ENCODE results near the gene SIGLEC8.
"Not testable (repeated sequence)": the region's sequence is repeated elsewhere in the genome, so short reads cannot be mapped to it uniquely, and the experiment has no call there.

Gene SIGLEC8

DNA sequence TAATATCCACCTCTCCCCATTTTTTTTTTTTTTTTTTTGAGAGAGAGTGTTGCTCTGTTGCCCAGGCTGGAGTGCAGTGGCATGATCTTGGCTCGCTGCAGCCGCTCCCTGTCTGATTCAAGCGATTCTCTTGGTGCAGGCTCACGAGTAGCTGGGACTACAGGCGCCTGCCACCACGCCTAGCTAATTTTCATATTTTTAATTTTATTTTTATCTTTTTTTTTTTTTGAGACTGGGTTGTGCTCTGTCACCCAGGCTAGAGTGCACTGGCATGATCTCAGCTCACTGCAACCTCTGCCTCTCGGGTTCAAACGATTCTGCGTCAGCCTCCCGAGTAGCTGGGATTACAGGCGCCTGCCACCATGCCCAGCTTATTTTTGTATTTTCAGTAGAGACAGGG, 37.7 kb downstream of the SIGLEC8 start:
- not testable (repeated sequence) for DNase-seq, H3K27ac Mint-ChIP-seq, H3K36me3 Mint-ChIP-seq, H3K4me3 Mint-ChIP-seq, H3K9me3 Mint-ChIP-seq, H3K4me1 Mint-ChIP-seq
- CTCF ChIA-PET, result interaction anchor here (0.6 to 2.0 kb wide), 12 partner anchors 10 to 237 kb away, joined by 3 to 9 read pairs (median 4); partner anchors contain the start of gene NKG7
- H3K27me3 Mint-ChIP-seq, result peaks cover 58% of the 10 kb centered on the region

DNA sequence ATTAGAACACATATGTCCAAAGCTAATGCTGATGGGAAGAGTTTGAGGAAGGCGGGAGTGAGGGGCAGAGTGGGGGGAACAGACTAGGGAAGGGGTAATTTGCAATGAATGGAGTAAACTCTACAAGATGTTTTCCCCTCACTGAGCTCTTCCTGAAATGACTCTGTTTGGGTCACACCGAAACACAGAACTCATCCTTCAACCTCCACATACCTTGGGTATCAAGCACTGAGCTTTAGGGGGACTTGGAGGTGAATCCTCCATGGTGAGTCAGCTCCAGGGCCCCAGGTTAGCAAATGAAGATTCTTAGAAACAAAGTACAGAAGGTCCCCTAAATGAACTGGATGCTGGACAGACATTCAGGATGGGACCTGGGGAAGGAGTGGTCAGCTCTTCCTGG, 39.5 kb downstream of the SIGLEC8 start:
- H3K4me1 Mint-ChIP-seq, result peaks cover 6% of the 10 kb centered on the region
- no peak overlapping the region for H3K4me3 Mint-ChIP-seq
- no peak overlapping the region for H3K27ac Mint-ChIP-seq
- no peaks in the 10 kb centered on the region for H3K9me3 Mint-ChIP-seq
- CTCF ChIA-PET, result interaction anchor here (0.6 to 2.9 kb wide), 7 partner anchors 11 to 702 kb away, joined by 3 to 11 read pairs (median 3); no protein-coding TSS in a partner anchor
- peaks cover 62% of the 10 kb centered on the region for H3K27me3 Mint-ChIP-seq
- H3K36me3 Mint-ChIP-seq, result no peaks in the 10 kb centered on the region
- DNase-seq, result no peak

DNA sequence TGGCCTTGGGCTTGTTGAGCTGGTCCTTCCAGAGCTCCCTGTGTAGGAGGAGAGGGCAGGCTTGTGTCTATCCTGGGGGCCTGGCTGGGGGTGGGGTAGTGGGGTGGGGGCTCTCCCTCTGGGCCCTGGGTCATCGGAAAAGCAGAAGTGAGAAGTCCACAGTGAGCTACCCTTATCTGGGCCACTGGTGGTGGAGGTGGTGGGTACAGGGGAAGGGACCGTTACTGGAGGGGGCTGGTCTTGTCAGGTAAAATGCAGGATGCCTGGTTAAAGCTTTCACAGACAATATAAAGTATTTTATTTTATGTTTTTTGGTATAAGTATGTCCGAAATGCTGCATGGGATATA, 40.5 kb downstream of the SIGLEC8 start:
- no peak overlapping the region for H3K27ac Mint-ChIP-seq
- H3K4me1 Mint-ChIP-seq, result peaks cover 6% of the 10 kb centered on the region
- peaks cover 62% of the 10 kb centered on the region for H3K27me3 Mint-ChIP-seq
- CTCF ChIA-PET, result interaction anchor here (0.7 to 2.9 kb wide), 10 partner anchors 10 to 262 kb away, joined by 3 to 11 read pairs (median 5); no protein-coding TSS in a partner anchor
- DNase-seq, result no peak
- H3K36me3 Mint-ChIP-seq, result no peaks in the 10 kb centered on the region
- no peak overlapping the region for H3K4me3 Mint-ChIP-seq
- H3K9me3 Mint-ChIP-seq, result no peaks in the 10 kb centered on the region

DNA sequence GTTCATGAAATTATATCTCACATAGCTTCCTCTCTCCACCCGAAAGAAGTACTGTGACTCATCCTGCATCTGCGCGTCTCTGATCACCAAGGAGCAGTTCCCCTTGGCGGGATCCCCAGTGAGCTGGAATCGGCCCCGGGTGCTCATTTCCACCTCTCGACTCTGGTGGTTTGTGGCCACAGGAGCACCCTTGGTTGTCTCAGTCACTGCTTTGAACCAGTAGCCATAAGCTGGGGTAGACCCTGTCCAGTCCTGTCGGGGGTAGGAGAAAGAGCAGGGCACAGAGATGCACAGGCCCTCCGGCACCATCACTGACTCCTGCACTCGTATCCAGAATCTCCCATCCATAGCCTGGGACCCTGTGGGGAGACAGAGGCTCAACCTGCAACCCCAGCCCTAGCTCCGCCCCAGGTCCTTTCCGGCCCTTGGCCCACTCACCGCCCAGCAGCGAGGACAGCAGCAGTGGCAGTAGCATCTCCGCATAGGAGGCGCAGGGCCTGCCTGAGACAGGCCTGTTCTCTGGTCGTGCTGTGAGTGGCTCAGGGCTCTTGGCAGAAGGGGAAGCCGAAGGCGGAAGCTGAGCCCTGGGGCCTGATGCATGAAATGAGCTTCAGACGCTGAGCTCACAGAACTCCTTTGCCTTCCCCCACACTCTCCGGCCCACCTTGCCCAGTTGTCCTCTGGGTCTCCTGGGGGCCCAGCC, 41.0 kb downstream of the SIGLEC8 start, which contains the start of gene SIGLEC10:
TSS of gene SIGLEC10 (minus strand) at position 536 of the 703 bp plus-strand sequence. CDS start at position 475, 61 bp downstream.
- no peaks in the 10 kb centered on the region for H3K9me3 Mint-ChIP-seq
- H3K27ac Mint-ChIP-seq, result no peak within 1 kb of the TSS
- no peak within 1 kb of the TSS for H3K4me3 Mint-ChIP-seq
- no peak for DNase-seq
- H3K4me1 Mint-ChIP-seq, result peaks cover 6% of the 10 kb centered on the region
- peaks cover 61% of the 10 kb centered on the region for H3K27me3 Mint-ChIP-seq
- CTCF ChIA-PET, result interaction anchor here (0.7 to 2.9 kb wide), 9 partner anchors 9 to 263 kb away, joined by 3 to 11 read pairs (median 5); no protein-coding TSS in a partner anchor
- no peaks in the 10 kb centered on the region for H3K36me3 Mint-ChIP-seq

DNA sequence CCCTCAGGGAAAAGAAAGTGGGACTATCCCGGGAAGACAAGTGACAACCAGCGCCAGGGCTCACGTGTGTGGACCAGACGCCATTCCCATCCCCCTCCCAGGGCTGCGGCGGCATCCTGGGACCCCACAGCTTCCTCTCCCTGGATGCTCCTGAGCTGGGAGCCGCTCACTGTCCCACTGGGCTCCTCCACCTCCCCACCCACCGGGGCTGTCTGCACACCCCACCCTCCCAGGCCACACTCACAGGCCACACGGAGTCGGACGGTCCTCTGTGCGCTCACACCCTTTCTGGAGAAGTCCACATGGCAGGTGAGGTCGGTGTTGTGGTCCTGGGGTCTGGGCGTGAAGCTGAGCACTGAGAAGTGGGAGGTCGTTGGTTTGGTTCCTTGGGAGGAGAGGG, 41.8 kb downstream of the SIGLEC8 start:
- not testable (repeated sequence) for H3K4me3 Mint-ChIP-seq, H3K36me3 Mint-ChIP-seq, DNase-seq, H3K27ac Mint-ChIP-seq, H3K4me1 Mint-ChIP-seq, H3K9me3 Mint-ChIP-seq
- peaks cover 53% of the 10 kb centered on the region for H3K27me3 Mint-ChIP-seq
- CTCF ChIA-PET, result interaction anchor here (2.0 to 2.9 kb wide), 2 partner anchors 23 to 57 kb away, joined by 5 to 11 read pairs; no protein-coding TSS in a partner anchor

DNA sequence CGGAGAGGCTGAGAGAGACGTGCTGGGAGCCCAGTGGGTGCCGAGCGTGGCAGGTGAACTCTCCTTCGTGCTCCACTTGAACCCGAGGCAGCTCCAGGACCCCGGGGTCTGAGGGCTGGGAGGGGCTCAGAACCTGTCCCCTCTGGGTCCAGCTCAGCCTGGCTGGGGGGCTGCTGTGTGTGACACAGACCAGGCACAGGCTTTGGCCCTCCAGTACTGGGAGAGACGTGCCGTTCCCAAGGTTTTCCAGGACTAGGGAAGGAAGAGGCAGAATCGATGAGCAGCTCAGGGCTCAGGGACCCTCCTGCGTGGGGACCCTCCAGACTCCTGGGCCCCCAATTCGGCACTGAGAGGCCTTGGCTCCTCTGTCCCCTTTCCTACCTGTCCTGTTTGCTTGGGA, 43.1 kb downstream of the SIGLEC8 start:
- CTCF ChIA-PET, result no interaction called here
- H3K4me1 Mint-ChIP-seq, result peaks cover 6% of the 10 kb centered on the region
- H3K4me3 Mint-ChIP-seq, result no peak overlapping the region
- H3K27ac Mint-ChIP-seq, result no peak overlapping the region
- no peaks in the 10 kb centered on the region for H3K36me3 Mint-ChIP-seq
- no peaks in the 10 kb centered on the region for H3K9me3 Mint-ChIP-seq
- peaks cover 43% of the 10 kb centered on the region for H3K27me3 Mint-ChIP-seq
- no peak for DNase-seq

DNA sequence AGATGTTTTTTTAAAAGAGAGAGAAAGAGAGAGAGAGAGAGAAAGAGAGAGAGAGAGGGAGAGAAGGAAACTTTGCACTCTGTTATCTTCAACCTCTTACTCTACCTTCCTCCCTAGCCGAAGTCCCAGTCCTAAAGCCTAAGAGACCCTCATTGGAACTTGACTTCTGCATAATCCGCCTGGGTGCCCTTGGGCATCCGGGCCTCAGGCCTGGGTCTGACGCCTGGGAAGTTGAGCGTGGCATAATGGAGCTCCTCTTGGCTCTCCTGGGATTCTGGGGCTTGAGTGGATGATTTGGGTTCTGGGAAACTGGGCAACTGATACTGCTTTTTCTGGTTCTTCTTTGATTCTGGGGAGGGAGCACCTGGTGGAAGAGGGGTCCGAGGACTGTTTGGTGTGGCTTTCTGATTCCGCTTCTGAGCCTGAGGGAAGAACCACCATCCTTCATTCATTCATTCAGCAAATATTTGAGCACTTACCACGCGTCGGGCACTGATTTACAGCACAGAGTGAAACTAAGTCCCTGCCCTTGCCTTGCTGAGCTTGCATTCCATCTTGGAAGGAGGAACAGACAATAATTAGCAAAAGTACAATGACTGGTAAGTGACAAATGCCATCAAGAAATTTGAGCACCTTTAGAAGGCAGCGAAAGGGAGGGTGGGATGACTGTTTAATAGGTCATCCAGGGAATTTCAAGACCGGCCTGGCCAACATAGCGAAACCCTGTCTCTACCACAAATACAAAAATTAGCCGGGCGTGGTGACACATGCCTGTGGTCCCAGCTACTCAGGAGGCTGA, 47.1 kb downstream of the SIGLEC8 start:
- H3K27ac Mint-ChIP-seq, result no peak overlapping the region
- peaks cover 18% of the 10 kb centered on the region for H3K27me3 Mint-ChIP-seq
- H3K4me3 Mint-ChIP-seq, result no peak overlapping the region
- H3K4me1 Mint-ChIP-seq, result no peaks in the 10 kb centered on the region
- no peak for DNase-seq
- CTCF ChIA-PET, result interaction anchor here (1.6 kb wide), 1 partner anchor 10 kb away, joined by 4 read pairs; no protein-coding TSS in a partner anchor
- no peaks in the 10 kb centered on the region for H3K9me3 Mint-ChIP-seq
- H3K36me3 Mint-ChIP-seq, result no peaks in the 10 kb centered on the region

DNA sequence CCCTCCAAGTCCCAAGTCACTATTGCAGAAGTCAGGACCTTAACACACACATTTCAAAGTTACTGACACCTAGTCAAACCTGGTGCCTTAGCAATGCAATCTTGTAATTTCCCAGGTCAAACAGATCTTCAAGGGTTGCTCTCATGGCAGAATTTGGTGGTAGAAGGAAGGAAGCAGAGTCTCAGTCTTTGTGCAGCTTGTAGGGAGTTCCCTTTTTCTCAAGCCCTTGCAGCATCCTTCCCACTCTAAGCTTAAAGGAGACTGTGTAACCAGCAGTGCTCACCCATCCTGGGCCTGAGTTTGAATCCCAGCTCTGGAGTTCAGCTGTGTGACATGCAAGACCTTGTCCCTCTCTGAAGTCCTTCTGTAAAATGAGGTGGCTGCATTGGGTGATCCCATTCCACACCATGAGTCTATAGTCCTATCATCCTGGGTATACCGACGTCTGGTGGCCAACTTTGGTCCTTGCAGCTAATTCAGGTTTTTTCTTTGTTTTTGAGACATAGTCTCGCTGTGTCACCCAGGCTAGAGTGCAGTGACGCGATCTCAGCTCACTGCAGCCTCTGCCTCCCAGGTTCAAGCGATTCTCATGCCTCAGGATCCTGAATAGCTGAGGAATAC, 50.6 kb downstream of the SIGLEC8 start:
- Mint-ChIP-seq H3K9me3 (peaks cover 10% of the 10 kb centered on the region), H3K4me3 (no peak overlapping the region), H3K4me1 (no peaks in the 10 kb centered on the region), H3K27ac (no peak overlapping the region), H3K36me3 (peaks cover 8% of the 10 kb centered on the region), H3K27me3 (peaks cover 9% of the 10 kb centered on the region)
- DNase-seq, result peak; percentile 53
- CTCF ChIA-PET, result interaction anchor here (0.8 to 2.1 kb wide), 11 partner anchors 10 to 250 kb away, joined by 3 to 30 read pairs (median 5); partner anchors contain the start of gene SIGLEC10

DNA sequence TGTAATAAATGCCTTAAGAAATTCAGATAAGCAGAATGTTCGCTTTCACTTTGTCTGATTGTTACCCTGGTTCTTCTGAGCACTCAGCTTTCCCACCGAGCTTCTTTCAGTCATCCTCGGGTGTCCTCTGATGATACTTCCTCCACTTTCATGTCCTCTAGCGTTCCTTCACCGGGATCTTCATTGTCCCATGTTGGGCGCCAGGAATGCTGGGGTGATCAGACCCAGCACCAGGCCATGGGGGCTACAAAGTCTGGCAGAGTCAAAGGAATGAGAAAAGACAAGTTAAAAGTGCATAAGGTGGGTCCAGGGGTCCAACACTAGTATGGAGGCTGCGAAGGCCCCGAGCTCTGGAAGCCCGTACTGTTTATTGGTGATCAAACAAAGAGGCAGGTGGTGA, 56.1 kb downstream of the SIGLEC8 start:
- no peak overlapping the region for H3K4me3 Mint-ChIP-seq
- DNase-seq, result no peak
- peaks cover 2% of the 10 kb centered on the region for H3K4me1 Mint-ChIP-seq
- H3K36me3 Mint-ChIP-seq, result peaks cover 20% of the 10 kb centered on the region
- CTCF ChIA-PET, result no interaction called here
- no peaks in the 10 kb centered on the region for H3K27me3 Mint-ChIP-seq
- H3K9me3 Mint-ChIP-seq, result peaks cover 22% of the 10 kb centered on the region
- no peak overlapping the region for H3K27ac Mint-ChIP-seq
